Hematopoietic multipotent progenitor cell treated with erythropoietin and hydrocortisone succinate and interleukin-3 and kit ligand, for 17 days (in vitro differentiated cells): ENCODE results near the gene ADO.
A peak's percentile ranks its signal among the peaks of the same experiment; 100 is the strongest.

Experiments
- DNase-seq: peaks from one replicate; pipeline ENCODE4 v3.0.0-alpha.2; 2015; ENCODE audit warnings: low spot score

ADO gene

GRCh38 chr10:62818426-62819011 is 14.0 kb downstream of the ADO start:
- DNase-seq, result peak; percentile 18

GRCh38 chr10:62819141-62819920 is 14.8 kb downstream of the ADO start:
- peak; percentile 46 for DNase-seq

GRCh38 chr10:62820586-62820985 is 16.1 kb downstream of the ADO start:
- peak; percentile 14 for DNase-seq

DNA sequence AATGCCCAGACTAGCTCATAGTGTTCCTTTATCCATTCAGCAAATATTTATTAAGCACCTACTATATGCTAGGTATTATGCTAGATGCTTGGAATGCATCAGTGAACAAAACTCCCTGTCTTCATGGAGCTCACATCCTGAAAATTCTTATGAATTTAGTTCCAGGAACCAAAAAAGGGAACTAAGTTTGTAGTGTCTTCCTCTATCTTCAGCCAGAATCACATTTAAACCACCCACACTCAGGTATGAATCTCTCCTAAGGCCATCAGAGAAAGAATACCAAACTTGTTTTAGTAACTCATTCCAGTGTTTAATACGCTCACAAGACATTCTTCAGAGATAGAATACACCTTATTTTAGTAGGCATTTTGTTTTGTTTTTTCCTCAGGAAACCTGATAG is 21.8 kb downstream of the ADO start:
- DNase-seq, result no peak

GRCh38 chr10:62829622-62830021 is 25.1 kb downstream of the ADO start:
- no peak for DNase-seq

DNA sequence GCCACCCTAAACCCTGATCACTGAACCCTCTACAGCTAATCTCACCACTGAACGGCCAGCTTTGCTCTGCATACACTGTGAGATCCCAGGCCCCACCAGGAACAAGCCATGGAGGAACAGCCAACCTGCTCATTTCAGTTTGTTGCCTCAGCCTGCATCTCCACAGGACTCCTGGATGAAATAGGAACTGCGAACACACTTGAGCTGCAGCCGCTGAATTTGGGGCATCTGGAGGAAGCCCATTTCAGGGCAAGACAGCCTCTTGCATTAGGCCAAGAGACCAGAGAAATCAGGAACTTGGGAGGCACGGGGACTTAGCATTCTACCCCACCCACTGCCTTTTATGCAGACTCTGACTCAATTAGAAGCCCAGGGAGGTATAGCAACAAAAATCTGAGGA is 26.2 kb downstream of the ADO start:
- no peak for DNase-seq

GRCh38 chr10:62831346-62831745 is 26.8 kb downstream of the ADO start:
- DNase-seq, result no peak

DNA sequence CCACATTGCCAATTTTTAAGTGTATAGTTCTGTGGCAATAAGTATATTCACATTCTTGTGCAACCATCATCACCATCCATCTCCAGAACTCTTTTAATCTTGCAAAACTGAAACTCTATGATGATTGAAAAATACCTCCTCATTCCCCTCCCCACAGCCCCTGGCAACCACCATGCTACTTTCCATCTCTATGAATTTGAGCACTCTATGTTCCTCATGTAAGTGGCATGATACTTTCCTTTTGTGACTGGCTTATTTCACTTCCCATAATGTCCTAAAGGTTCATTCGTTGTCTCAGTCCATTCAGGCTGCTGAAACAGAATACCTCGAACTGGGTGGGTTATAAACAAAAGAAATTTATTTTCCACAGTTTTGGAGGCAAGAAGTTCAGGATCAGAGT is 35.1 kb downstream of the ADO start:
- no peak for DNase-seq

- DNase-seq, result no peak
These were observed 38.5 kb downstream of the ADO start for GRCh38 chr10:62842983-62843382.

DNA sequence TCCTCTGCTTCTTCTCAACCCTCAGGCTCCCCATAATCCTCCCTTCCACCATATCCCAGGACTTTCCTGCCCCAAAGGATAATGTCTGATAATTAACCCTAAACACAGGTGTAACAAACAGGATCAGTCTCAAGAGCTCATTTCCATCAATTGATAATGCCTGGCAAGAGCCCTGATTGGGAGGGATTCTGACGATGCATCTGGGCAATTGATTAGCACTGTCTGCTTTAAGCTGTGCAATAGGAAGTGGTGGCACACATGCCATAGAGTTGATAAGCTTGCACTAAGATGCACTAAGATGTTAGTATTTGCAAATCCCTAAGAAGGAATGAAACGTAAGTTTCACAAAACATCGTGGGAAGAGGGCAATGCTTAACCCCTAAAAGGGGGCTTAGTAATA is 39.1 kb downstream of the ADO start:
- DNase-seq, result no peak

DNA sequence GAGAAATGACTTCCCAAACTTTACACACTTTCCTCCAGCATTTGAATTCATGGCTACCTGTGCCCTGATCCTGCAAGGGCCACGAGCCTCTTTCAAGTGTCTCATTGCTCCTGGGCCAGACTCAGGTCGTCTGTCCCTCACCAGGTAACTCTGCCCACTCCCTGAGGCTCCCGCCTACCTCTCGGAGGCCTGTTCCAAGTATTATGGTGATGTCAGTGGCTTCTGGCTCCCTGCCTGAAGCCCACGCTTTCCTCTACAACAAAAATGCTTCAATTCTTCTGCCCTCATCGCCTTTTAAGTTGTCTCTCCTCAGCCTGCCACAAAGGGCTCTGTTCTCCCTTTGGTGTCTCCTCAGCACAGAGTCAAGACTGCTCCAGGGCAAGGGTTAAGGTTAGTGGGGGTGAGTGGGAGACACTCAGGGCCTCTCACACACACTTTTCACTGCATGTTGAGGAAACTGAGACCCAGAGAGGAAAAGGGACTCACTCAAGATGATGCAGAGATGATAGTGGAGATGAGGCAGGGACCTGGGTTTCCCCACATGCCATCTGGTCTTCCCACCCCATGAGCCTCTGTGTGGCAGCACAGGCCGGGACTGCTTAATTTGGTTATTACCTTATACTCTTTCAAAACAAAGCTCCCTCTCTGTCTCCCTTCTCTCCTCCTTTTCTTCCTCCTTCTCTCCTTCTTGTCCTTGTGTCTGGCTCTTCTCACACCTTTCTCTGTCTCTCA is 39.9 kb downstream of the ADO start:
- no peak for DNase-seq

GRCh38 chr10:62847433-62847832 is 42.9 kb downstream of the ADO start:
- DNase-seq, result no peak

GRCh38 chr10:62850646-62851045 is 46.1 kb downstream of the ADO start:
- DNase-seq, result no peak

- no peak for DNase-seq
These were observed 46.9 kb downstream of the ADO start for GRCh38 chr10:62851442-62851841.

DNA sequence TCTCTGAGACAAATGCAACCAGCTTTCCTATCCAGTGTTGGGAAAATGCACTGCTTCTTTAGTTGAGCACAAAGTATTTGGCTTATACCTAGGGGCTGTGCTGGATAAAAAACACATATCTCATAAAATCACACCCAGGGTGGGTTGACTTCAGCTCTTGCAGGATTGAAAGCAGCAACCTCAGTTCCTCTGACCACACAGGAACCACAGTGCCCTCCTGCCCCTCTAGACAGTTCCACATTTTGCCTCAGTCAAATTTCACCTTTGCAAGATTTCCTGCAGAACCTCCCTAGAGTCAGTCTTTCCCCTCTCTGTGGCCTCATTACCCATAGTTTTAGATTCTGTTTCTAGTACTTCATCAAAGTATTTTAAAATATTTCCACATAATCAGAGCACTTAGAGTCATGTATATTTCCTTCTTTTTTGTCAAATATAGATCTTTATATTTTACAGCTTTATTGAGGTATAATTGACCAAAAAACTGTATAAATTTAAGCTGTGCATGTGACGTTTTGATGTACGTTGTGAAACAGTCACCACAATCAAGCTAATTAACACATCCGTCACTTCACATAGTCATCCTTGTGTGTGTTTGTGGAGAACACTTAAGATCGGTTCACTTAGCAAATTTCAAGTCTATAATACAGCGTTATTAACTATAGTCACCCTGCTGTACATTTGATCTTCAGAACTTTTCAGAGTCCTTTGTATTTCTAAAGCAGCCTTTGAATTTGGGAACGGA is 48.6 kb downstream of the ADO start:
- no peak for DNase-seq

DNA sequence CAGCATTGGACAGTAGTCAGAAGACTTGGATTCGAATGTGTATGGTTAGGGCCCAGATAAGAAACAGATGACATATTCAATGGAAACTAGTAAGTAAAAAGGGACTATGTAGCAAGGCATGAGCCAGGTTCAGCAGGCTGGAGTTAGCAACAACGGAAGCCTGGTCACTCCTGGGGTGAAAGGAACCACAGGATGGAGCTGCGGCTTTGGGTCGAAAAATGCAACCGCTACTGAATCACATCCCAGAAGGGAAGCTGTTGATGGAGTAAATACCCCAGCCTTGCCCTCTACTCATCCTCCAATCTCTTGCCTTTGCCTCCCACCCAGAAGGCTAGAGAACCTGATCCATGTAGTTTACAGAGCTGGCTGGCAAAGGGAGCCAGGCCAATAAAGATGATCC is 49.2 kb downstream of the ADO start:
- DNase-seq, result no peak

- DNase-seq, result no peak
These were observed 51.5 kb downstream of the ADO start for GRCh38 chr10:62856021-62856420.
